ENCODE data around the gene CFAP107.

Gene CFAP107

GRCh38 chr1:12745126-12745991, 641 bp upstream of the CFAP107 start:
- DNase-seq, result no peak

GRCh38 chr1:12748778-12749355, 2.9 kb downstream of the CFAP107 start:
- no peak for DNase-seq

GRCh38 chr1:12754738-12755137, 8.7 kb downstream of the CFAP107 start:
- no peak for DNase-seq

- DNase-seq, result no peak
Observed at GRCh38 chr1:12756273-12756672, 10.3 kb downstream of the CFAP107 start.

GRCh38 chr1:12756768-12757413, 10.9 kb downstream of the CFAP107 start:
- DNase-seq, result no peak

- no peak for DNase-seq
Observed at GRCh38 chr1:12757836-12758235, 11.8 kb downstream of the CFAP107 start.

- no peak for DNase-seq
Observed at GRCh38 chr1:12760256-12760795, 14.3 kb downstream of the CFAP107 start.

- no peak for DNase-seq
Observed at GRCh38 chr1:12761781-12762180, 15.8 kb downstream of the CFAP107 start.

GRCh38 chr1:12762766-12763165, 16.8 kb downstream of the CFAP107 start:
- DNase-seq, result no peak

GRCh38 chr1:12763479-12763878, 17.5 kb downstream of the CFAP107 start:
- no peak for DNase-seq

- no peak for DNase-seq
Observed at GRCh38 chr1:12764016-12764415, 18.0 kb downstream of the CFAP107 start.

- no peak for DNase-seq
Observed at GRCh38 chr1:12769031-12769430, 23.0 kb downstream of the CFAP107 start.

- no peak for DNase-seq
Observed at GRCh38 chr1:12769976-12770505, 24.0 kb downstream of the CFAP107 start.

- DNase-seq, result no peak
Observed at GRCh38 chr1:12770620-12771019, 24.6 kb downstream of the CFAP107 start.

- no peak for DNase-seq
Observed at GRCh38 chr1:12771186-12771585, 25.2 kb downstream of the CFAP107 start.

GRCh38 chr1:12772520-12772919, 26.5 kb downstream of the CFAP107 start:
- no peak for DNase-seq

GRCh38 chr1:12773438-12773837, 27.4 kb downstream of the CFAP107 start, which contains the start of gene PRAMEF12:
PRAMEF12 (plus strand) TSS chr1:12773738; CDS start chr1:12774868, 1,130 bp downstream.
- DNase-seq, result no peak

GRCh38 chr1:12774801-12775345, 28.9 kb downstream of the CFAP107 start:
- DNase-seq, result no peak

- no peak for DNase-seq
Observed at GRCh38 chr1:12775443-12775842, 29.4 kb downstream of the CFAP107 start.

- no peak for DNase-seq
Observed at GRCh38 chr1:12776801-12777557, 31.0 kb downstream of the CFAP107 start.

- DNase-seq, result no peak
Observed at GRCh38 chr1:12778061-12778460, 32.1 kb downstream of the CFAP107 start.

- no peak for DNase-seq
Observed at GRCh38 chr1:12778907-12779306, 32.9 kb downstream of the CFAP107 start.

All from stimulated activated CD4-positive, alpha-beta T cell treated with anti-CD3 and anti-CD28 coated beads, Interleukin-2, amount 100 ng/mL, for 24 hours (primary cell).